ENCODE data around the gene ANKS4B. TPM values are rescaled to one million over a fixed set of nuclear protein-coding genes. Genes with fewer than 3 reads are reported as not detected.

ANKS4B gene
- total and polyA plus RNA-seq, 2 of the 8 experiments (the other 6 are each of a cell fraction or from before 2014, with no cell fraction given) = 0.06 to 0.15 TPM

- 0 out of 2 replicates have a peak, but pooled peaks have one; percentile 25 for TF ChIP-seq PHF8 (conservative IDR thresholded peaks at IDR 0.05; ENCODE audit: low read depth, low read length)
- 0 out of 4 replicates have a peak, but pooled peaks of 1 of the 2 experiments have one; percentile 60 for TF ChIP-seq HDAC2 (IDR thresholded peaks at IDR 0.05; ENCODE audit: borderline replicate concordance in 1 of 2, low read depth in 2 of 2, low read length in 2 of 2)
- peak in 1 of 2 experiments; percentile 11; a peak in 1 of 4 replicates for TF ChIP-seq RAD21 (IDR thresholded peaks at IDR 0.05 in 1 of 2, conservative IDR thresholded peaks at IDR 0.05 in 1 of 2; ENCODE audit: low read depth in 2 of 2, low read length in 2 of 2)
- TF ChIP-seq CHD2 (IDR thresholded peaks at IDR 0.05; ENCODE audit: low read length) = no peak
- no peak for TF ChIP-seq TEAD4 (IDR thresholded peaks at IDR 0.05; ENCODE audit: low read depth, low read length)
- no peak for TF ChIP-seq ATF3 (IDR thresholded peaks at IDR 0.05; ENCODE audit: insufficient read depth, low read depth, low read length)
- TF ChIP-seq SIN3A (conservative IDR thresholded peaks at IDR 0.05 in 1 of 2, IDR thresholded peaks at IDR 0.05 in 1 of 2; ENCODE audit: low read depth in 1 of 2, low read length in 2 of 2) = no peak
- no peak for TF ChIP-seq GABPA (IDR thresholded peaks at IDR 0.05; ENCODE audit: borderline replicate concordance, insufficient read depth, low read length)
- TF ChIP-seq RNF2 (IDR thresholded peaks at IDR 0.05; ENCODE audit: borderline replicate concordance, low read depth, low read length, missing control alignments, poor library complexity, severe bottlenecking) = peak; percentile 39
- no peak for TF ChIP-seq BCL11A (IDR thresholded peaks at IDR 0.05; ENCODE audit: low read depth in 2 of 2, low read length in 2 of 2)
- no peak for TF ChIP-seq TAF7 (optimal IDR thresholded peaks at IDR 0.05; ENCODE audit: borderline replicate concordance, low read depth, low read length)
- TF ChIP-seq SIX5 (IDR thresholded peaks at IDR 0.05; ENCODE audit: low read depth, low read length) = no peak
- TF ChIP-seq KDM4A (IDR thresholded peaks at IDR 0.05; ENCODE audit: low read depth, low read length, severe bottlenecking) = peak; percentile 83
- TF ChIP-seq CTBP2 (IDR thresholded peaks at IDR 0.05; ENCODE audit: borderline replicate concordance, insufficient read depth, insufficient read length, low read length) = no peak
- no peak for TF ChIP-seq HDAC6 (IDR thresholded peaks at IDR 0.05; ENCODE audit: low read depth, low read length)
Observed at GRCh38 chr16:21301168-21301894, 67.8 kb downstream of the ANKS4B start (continued).

All from H1 (cell line).